GM19025 (cell line): ENCODE results near the gene EP300.
A peak's percentile ranks its signal among the peaks of the same experiment; 100 is the strongest.
"Not testable (repeated sequence)": the region's sequence is repeated elsewhere in the genome, so short reads cannot be mapped to it uniquely, and the experiment has no call there.

Experiments
- ATAC-seq: cut with Tn5 transposase; IDR thresholded peaks from one replicate; pipeline ENCODE4 v1.9.1; 2021; ENCODE audit warnings: mild to moderate bottlenecking, low read depth, moderate library complexity; ENCODE audit not compliant: unreplicated experiment

Gene EP300

DNA sequence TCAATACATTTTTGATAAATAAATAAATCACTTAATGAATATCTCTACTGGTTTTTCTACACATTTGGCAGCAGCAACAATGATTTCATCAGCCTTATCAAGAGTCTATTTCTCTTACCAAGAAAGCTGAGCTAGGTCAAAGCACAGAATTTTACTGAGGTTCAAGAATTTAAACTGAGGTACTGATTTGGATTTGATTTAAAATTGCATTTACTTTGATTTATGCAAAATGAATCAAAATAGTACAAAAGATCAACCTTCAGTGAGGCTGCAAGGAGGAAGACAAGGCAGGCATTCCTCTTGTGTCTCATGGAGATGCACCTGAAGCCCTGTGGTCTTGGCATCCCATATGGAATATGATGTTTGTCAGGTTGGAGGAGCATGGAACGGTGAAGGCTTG is 15.5 kb upstream of the EP300 start:
- ATAC-seq = no peak

DNA sequence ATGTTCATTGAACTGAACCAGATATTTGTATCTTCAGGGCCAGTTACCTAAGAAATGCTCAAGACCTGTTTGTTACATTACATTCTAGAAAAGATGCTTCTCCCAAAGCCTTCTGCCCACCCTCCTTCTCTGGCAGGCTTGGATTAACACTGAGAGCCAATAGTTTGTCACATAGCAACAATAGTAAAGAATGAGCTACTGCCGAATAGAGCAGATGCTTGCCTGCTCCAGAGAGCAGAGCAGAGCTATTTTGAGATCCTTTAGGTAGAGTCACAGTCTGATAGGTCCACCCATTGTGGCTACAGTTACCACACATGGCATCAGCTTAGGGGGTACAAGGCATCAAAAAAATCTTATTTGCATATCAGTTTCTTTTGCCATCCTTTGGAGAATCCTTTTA is 13.5 kb upstream of the EP300 start:
- no peak for ATAC-seq

DNA sequence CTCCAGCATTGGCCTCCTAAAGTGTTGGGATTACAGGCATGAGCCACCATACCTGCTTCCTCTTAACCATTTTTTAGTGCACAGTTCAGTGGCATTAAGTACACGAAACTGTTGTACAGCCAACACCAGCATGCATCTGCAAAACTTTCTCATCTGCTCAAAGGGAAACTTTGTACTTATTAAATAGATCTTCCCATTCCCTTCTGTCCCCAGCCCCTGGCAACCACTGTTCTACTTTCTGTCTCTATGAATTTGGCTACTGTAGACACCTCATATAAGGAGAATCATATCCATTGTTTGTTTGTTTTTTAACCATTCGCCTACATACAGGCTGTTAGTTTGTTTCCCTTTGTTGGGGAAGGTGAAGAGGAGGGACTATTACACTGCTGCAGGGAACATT is 6.5 kb upstream of the EP300 start:
- ATAC-seq = no peak

DNA sequence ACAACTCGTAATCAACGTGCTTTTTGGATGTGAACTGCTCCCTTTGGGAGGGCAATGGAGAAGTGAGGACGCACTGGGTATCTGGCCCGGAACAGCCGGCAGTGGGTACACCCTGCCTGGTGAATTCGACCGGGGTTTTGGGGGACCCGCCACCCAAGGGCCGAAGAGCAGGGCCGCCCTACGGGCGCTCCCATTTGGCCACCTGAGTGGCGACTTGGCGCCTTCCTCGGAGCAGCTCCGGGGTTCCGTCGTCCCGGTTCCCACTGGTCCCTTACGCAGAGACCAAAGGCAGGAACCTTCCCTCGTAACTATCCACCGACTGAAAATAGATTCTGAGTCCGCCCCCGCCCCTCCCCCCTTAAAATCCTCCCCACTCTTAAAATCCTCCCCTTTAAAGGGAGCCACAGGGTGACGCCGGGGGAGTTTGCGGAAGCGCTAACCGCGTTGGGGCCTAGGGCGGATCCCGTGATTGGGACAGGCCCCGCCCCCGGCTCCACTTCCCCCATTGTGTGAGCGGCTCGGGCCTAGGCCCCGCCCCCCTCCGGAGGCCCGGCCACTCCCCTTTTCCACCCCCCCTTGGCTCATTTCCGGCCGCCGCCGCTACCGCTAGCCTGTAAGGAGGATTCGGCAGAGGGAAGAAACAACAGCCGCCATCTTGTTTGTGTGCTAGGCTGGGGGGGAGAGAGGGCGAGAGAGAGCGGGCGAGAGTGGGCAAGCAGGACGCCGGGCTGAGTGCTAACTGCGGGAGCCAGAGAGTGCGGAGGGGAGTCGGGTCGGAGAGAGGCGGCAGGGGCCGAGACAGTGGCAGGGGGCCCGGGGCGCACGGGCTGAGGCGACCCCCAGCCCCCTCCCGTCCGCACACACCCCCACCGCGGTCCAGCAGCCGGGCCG is 1.0 kb upstream of the EP300 start:
- peak; percentile 57 for ATAC-seq

DNA sequence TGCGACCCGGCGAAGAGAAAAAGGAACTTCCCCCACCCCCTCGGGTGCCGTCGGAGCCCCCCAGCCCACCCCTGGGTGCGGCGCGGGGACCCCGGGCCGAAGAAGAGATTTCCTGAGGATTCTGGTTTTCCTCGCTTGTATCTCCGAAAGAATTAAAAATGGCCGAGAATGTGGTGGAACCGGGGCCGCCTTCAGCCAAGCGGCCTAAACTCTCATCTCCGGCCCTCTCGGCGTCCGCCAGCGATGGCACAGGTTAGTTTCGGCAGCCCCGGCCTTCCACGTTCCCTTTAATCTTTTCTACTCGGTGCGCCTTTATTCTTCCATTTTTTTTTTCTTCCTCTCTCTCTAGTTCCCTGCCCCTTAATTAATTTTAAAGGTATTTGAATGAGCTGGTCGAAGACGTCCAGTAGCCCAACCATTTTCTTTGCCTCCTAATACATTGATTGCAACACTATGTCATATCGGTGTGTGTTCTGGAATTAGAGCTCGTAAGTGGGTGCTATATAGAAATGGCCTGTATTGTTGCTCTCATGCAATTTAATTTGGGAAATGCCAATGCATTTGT is 537 bp downstream of the EP300 start:
- no peak for ATAC-seq

DNA sequence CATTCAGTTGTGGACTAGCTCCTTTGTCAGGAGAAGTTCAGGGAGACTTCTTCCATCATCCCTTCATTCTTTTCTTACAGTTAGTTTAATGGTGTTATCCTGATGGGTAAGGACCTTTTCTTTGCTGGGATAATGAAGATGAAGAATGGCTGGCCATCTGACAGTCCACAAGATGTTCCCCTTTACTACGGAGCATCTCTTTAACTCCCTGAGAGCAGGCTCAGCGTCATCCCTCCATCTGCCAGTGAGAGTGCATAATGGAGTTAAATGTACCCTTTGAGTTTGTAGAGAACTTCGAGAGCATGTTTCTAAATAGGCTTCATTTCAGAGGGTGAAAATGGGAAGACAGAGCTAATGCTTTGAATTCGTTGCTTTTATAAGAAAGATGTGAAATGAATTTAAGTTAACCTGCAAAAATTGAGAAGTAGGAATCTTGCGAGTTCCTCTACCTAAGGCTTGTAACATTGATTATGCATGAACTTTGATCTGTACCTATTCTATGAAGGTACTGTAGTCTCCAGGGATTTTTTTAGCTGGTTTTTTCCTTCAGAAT is 1.7 kb downstream of the EP300 start:
- ATAC-seq = no peak

DNA sequence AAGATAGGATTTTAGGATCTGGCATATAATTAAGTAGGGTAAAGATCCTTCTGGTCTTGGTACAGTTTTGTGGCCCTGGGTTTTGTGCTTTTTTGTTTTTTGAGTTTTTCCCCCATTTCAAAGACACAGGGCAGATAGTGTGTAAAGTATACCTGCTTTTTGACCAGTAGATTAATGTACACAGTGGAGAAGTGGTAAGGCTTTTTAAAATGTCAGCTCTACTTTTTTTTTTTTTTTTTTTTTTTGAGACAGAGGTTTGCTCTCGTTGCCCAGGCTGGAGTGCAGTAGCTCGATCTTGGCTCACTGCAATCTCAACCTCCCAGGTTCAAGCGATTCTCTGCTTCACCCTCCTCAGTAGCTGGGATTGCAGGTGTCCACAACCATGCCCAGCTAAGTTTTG is 4.0 kb downstream of the EP300 start:
- ATAC-seq = no peak

DNA sequence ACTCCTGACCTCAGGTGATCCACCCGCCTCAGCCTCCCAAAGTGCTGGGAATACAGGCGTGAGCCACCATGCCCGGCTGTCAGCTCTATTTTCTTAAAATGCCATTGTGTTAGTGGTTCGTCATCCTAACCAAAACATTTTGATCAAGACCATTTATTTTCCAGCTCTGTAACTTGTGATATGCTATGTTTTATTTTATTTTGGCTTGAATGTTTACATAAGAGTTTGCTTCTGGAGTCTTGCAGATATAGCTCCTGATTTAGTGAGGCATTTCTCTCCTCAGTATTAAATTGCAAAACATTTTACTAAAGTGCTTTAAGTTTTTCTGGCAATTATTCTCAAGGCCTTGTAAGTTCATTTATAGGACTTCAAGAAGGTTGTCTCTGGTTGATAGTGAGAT is 4.4 kb downstream of the EP300 start:
- no peak for ATAC-seq

DNA sequence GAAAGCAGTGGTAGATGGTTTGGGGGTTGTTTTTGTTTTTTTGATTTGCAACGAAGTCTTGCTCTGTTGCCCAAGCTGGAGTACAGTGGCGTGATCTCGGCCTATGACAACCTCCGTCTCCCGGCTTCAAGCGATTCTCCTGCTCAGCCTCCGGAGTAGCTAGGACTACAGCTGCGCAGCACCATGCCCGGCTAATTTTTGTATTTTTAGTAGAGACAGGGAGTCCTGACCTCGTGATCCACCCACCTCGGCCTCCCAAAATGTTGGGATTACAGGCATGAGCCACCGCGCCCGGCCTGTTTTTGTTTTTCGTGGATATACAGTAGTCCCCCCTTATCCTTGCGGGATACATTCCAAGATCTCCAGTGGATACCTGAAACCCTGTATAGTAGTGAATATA is 6.6 kb downstream of the EP300 start:
- ATAC-seq = no peak

DNA sequence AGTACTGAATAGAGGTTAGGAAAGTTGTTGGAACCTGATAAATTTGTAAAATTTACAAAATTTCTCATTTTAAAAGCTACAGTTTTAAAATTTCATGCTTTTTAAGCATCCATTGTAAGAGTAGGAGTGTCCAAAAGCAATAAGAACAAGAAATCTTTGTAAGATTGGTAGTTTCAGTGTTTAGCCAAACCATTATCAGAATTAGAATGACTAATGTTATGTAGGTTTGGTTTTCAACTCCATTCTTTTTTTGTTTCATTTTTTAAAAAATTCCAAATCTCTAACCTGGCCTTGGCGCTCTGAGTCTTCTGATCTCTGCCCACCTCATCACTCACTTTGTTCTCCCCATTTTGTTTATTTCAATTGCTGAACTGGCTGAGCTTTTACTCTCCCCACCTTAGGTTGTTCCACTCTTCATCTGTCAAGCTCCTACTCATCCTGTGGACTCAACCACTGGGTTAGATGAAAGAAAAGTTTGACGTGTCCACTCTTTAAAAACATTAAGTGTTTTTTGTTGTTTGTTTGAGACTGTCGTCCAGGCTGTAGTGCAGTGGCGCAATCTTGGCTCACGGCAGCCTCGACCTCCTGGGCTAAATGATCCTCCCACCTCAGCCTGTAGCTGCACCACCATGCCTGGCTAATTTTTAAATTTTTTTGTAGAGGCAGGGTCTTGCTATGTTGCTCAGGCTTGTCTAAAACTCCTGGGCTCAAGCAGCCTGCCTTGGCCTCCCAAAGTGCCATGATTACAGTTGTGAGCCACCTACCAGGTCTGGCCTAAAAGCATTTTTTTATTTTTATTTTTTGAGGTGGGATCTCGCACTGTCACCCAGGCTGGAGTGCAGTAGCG is 14.0 kb downstream of the EP300 start:
- no peak for ATAC-seq

DNA sequence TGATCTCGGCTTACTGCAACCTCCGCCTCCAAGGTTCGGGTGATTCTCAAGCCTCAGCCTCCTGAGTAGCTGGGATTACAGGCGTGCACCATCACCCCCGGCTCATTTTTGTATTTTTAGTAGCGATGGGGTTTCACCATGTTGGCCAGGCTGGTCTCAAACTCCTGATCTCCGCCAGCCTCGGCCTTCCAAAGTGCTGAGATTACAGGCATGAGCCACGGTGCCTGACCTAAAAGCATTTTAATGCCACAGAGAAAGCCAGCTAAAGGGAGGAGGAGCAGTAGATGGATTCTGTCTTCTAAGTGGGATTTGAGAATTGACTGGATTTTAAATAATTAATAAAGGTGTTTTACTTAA is 14.6 kb downstream of the EP300 start:
- not testable (repeated sequence) for ATAC-seq

DNA sequence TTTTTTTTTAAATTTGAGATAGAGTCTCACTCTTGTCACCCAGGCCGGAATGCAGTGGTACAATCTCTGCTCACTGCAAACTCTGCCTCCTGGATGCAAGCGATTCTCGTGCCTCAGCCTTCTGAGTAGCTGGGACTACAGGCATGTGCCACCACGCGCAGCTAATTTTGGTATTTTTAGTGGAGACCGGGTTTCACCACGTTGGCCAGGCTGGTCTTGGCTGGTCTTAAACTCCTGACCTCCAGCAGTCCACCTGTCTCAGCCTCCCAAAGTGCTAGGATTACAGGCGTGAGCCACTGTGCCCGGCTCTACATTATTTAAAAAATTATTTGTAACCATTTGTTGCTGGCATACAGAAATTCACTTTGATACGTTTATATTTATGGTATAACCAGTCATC is 18.6 kb downstream of the EP300 start:
- ATAC-seq = no peak

DNA sequence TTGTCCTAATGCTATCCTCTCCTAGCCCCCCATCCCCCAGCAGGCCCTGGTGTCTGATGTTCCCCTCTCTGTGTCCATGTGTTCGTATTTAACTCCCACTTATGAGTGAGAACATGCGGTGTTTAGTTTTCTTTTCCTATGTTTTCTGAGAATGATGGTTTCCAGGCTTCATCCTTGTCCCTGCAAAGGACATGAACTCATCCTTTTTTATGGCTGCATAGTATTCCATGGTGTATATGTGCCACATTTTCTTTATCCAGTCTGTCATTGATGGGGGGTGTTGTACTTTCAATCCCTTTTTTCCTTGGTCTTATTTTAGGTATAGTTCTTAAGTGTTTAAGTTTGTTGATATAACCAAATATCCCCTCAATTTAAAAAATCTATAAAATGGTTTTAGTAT is 23.9 kb downstream of the EP300 start:
- no peak for ATAC-seq

DNA sequence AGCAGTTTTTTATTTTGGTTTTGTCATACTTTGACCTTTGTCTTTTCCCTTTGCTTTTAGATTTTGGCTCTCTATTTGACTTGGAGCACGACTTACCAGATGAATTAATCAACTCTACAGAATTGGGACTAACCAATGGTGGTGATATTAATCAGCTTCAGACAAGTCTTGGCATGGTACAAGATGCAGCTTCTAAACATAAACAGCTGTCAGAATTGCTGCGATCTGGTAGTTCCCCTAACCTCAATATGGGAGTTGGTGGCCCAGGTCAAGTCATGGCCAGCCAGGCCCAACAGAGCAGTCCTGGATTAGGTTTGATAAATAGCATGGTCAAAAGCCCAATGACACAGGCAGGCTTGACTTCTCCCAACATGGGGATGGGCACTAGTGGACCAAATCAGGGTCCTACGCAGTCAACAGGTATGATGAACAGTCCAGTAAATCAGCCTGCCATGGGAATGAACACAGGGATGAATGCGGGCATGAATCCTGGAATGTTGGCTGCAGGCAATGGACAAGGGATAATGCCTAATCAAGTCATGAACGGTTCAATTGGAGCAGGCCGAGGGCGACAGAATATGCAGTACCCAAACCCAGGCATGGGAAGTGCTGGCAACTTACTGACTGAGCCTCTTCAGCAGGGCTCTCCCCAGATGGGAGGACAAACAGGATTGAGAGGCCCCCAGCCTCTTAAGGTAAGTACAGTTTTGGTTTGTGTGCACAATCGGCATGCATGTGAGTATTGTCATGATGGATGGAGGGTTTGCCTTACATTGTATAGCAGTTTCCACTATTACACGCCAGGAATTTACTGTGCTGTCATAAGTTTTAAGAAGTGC is 25.0 kb downstream of the EP300 start:
- no peak for ATAC-seq

DNA sequence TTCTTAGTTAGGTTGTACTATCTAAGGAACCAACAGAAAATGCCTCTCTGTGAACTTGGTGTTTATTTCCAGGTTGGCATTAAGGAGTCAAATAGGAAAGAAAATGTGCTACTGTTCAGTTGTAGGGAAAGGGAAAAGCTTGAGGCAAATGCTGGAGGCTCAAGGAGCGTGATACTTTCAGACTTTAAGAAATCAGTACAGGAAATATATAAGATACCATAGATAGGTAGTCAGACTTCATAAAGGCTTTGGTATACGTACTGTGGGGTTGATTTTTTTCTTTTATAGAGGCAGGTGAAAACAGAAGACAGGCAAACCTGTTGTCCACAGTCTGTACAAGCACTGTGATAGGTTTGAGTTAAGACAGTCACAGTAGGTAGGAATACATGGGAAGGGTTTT is 30.8 kb downstream of the EP300 start:
- ATAC-seq = no peak

DNA sequence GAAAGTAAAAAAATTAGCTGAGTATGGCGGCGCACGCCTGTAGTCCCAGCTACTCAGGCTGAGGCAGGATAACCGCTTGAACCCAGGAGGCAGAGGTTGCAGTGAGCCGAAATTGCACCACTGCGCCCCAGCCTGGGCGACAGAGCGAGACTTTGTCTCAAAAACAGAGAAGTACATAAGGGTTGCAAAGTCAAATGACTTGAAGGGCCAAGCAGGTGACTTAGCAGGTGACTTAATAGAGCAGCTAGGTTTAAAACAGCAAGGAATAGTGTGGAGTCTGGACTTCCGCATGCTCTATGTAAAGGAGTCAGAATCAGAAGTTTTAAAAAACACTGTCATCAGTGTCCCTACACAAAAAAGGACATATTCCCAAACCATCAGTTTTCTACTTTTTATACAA is 31.7 kb downstream of the EP300 start:
- no peak for ATAC-seq

DNA sequence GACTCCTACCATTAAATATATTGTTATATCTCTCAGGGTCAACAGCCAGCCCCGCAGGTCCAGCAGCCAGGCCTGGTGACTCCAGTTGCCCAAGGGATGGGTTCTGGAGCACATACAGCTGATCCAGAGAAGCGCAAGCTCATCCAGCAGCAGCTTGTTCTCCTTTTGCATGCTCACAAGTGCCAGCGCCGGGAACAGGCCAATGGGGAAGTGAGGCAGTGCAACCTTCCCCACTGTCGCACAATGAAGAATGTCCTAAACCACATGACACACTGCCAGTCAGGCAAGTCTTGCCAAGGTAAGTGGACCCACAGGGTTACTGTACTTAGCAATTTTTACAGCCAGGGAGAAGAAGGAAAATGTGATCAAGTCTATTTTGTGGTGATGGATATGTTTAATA is 35.1 kb downstream of the EP300 start:
- ATAC-seq = no peak

DNA sequence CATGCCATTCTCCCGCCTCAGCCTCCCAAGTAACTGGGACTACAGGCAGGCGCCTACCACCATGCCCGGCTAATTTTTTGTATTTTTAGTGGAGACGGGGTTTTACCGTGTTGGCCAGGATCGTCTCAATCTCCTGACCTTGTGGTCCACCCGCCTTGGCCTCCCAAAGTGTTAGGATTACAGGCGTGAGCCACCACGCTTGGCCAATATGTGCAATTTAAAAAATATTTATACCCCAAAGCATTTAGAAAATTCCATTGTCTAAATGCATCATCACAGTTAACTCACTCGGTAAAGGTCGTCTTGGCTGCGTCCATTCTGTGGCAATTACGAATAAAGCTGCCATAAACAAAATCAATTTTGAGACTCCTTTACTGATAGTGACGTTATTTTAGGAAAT is 36.2 kb downstream of the EP300 start:
- no peak for ATAC-seq

DNA sequence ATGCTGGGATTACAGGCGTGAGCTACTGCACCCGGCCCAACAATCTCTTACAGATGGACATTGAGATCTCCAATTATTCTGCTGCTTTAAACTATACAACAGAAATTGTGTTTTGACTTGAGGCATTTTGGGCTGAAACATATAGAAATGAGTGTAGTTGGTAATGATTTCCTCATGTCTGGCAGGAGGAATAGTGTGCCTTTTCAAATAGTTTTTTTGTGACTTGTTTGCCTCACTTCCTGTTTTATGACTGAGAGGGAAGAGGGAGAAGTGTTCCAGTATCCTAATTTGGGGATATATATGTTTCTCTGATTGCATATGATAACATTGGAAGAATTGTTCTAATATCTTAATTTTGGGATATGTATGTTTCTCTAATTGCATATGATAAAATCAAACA is 40.2 kb downstream of the EP300 start:
- ATAC-seq = no peak

DNA sequence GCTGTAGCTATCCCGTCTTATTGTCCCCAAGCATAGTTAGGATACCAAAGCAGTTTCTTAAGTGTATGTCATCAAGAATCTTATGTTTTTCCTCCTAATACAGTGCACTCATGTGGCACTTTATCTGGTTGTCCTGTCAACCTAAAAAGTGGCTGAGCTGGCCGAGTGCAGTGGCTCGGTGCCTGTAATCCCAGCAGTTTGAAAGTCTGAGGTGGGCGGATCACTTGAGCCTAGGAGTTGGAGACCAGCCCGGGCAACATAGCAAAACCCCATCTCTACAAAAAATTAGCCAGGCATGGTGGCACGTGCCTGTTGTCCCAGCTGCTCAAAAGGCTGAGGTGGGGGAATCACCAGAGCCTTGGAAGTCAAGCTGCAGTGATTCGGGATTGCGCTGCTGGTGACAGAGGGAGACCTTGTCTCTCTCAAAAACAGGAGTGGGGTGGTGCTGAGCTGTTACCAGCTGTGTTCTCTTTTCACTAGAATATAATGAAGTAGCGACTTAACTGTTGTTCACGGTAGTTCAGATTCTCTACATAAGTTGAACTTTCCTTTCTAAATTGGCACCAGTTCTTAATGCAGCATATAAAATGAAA is 48.1 kb downstream of the EP300 start:
- no peak for ATAC-seq
